Osteoblast (primary cell): Measurements from ENCODE around the gene ASTN2. TPM values are rescaled to one million over a fixed set of nuclear protein-coding genes. Genes with fewer than 3 reads are reported as not detected.

Experiments
- DNase-seq: peaks from one replicate; pipeline ENCODE4 v3.0.0; 2011; ENCODE audit warnings: low spot score, mixed read lengths; ENCODE audit not compliant: insufficient read length; ENCODE audit errors: missing footprints
- H2AFZ ChIP-seq: 2 replicates; pipeline ENCODE4 v1.6.0; 2011; ENCODE audit warnings: mild to moderate bottlenecking, low read length
- H3K27ac ChIP-seq: 2 replicates; pipeline ENCODE4 v1.5.1; 2011; ENCODE audit warnings: mild to moderate bottlenecking, low read depth, low read length, moderate library complexity
- H3K27me3 ChIP-seq: 2 replicates; pipeline ENCODE4 v1.6.0; 2012; ENCODE audit warnings: mild to moderate bottlenecking, control low read depth, inconsistent platforms, low read length, moderate library complexity; ENCODE audit not compliant: insufficient read depth
- H3K36me3 ChIP-seq: 2 replicates; pipeline ENCODE4 v1.5.1; 2011; ENCODE audit warnings: mild to moderate bottlenecking, low read length, control low read depth, moderate library complexity; ENCODE audit not compliant: insufficient read depth
- H3K4me1 ChIP-seq: 2 replicates; pipeline ENCODE4 v1.5.1; 2011; ENCODE audit warnings: mild to moderate bottlenecking, low read length, control low read depth, moderate library complexity; ENCODE audit not compliant: insufficient read depth
- H3K4me2 ChIP-seq: 2 replicates; pipeline ENCODE4 v1.6.0; 2011; ENCODE audit warnings: mild to moderate bottlenecking, low read length; ENCODE audit not compliant: insufficient read depth
- H3K4me3 ChIP-seq: fragments of 200-600 bp; sonication (generic); 3 replicates; pipeline ENCODE4 v1.5.1; 2012; ENCODE audit warnings: mild to moderate bottlenecking, low read length, inconsistent platforms; ENCODE audit not compliant: insufficient read depth
- H3K79me2 ChIP-seq: 2 replicates; pipeline ENCODE4 v1.6.0; 2012; ENCODE audit warnings: mild to moderate bottlenecking, low read length, control low read depth, inconsistent platforms; ENCODE audit not compliant: insufficient read depth
- H3K9me3 ChIP-seq: 2 replicates; pipeline ENCODE4 v1.5.1; 2011; ENCODE audit warnings: low read depth, low read length, control low read depth
- H4K20me1 ChIP-seq: 2 replicates; pipeline ENCODE4 v1.6.0; 2012; ENCODE audit warnings: mild to moderate bottlenecking, low read length, control low read depth; ENCODE audit not compliant: insufficient read depth
- CTCF ChIP-seq: IDR thresholded peaks from 2 replicates; pipeline ENCODE4 v1.5.1; 2011; ENCODE audit warnings: mild to moderate bottlenecking, low read depth, low read length, moderate library complexity; ENCODE audit errors: extremely low read depth
- total RNA-seq: library from RNA; depleted of rRNA; stranded (reverse); fragments of >200 nt; gene quantifications from 2 replicates; pipeline ENCODE4 v1.2.3, GENCODE V29; 2012

Gene ASTN2
- total RNA-seq, 1 donor, result 4.7 TPM

GRCh38 chr9:117276444-117276843 is 138.4 kb downstream of the ASTN2 start:
- Histone ChIP-seq H3K27ac (no peak overlapping the region), H3K79me2 (no peaks in the 10 kb centered on the region), H3K4me3 (no peak overlapping the region), H3K9me3 (no peaks in the 10 kb centered on the region), H3K27me3 (no peaks in the 10 kb centered on the region), H4K20me1 (no peaks in the 10 kb centered on the region), H2AFZ (no peak overlapping the region), H3K4me2 (no peak overlapping the region), H3K4me1 (no peaks in the 10 kb centered on the region), H3K36me3 (no peaks in the 10 kb centered on the region)
- TF ChIP-seq CTCF, result no peak
- no peak for DNase-seq

- DNase-seq, result no peak
- H3K4me1 ChIP-seq, result no peaks in the 10 kb centered on the region
- H3K27ac ChIP-seq, result no peak overlapping the region
- H3K4me3 ChIP-seq, result no peak overlapping the region
- no peaks in the 10 kb centered on the region for H3K9me3 ChIP-seq
- no peak overlapping the region for H3K4me2 ChIP-seq
- no peak for TF ChIP-seq CTCF
- H3K36me3 ChIP-seq, result no peaks in the 10 kb centered on the region
- H4K20me1 ChIP-seq, result no peaks in the 10 kb centered on the region
- no peaks in the 10 kb centered on the region for H3K79me2 ChIP-seq
- H3K27me3 ChIP-seq, result no peaks in the 10 kb centered on the region
- H2AFZ ChIP-seq, result no peak overlapping the region
These were observed 141.2 kb downstream of the ASTN2 start for GRCh38 chr9:117273612-117274011.

- TF ChIP-seq CTCF, result no peak
These were observed 145.9 kb downstream of the ASTN2 start for GRCh38 chr9:117268847-117269446.

GRCh38 chr9:117266855-117267497 is 147.9 kb downstream of the ASTN2 start:
- Histone ChIP-seq H3K4me2 (no peak overlapping the region), H3K27me3 (no peaks in the 10 kb centered on the region), H3K4me1 (no peaks in the 10 kb centered on the region), H3K36me3 (no peaks in the 10 kb centered on the region), H3K27ac (no peak overlapping the region), H3K9me3 (no peaks in the 10 kb centered on the region), H3K79me2 (no peaks in the 10 kb centered on the region), H2AFZ (no peak overlapping the region), H3K4me3 (no peak overlapping the region), H4K20me1 (no peaks in the 10 kb centered on the region)
- TF ChIP-seq CTCF, result no peak
- DNase-seq, result no peak

More at GRCh38 chr9:117268847-117269446, 145.9 kb downstream of the ASTN2 start:
- no peak for DNase-seq
- Histone ChIP-seq H3K4me1 (no peaks in the 10 kb centered on the region), H4K20me1 (no peaks in the 10 kb centered on the region), H2AFZ (no peak overlapping the region), H3K27me3 (no peaks in the 10 kb centered on the region), H3K36me3 (no peaks in the 10 kb centered on the region), H3K9me3 (no peaks in the 10 kb centered on the region), H3K27ac (no peak overlapping the region), H3K4me3 (no peak overlapping the region), H3K79me2 (no peaks in the 10 kb centered on the region), H3K4me2 (no peak overlapping the region)
